ELR (cell line): Measurements from ENCODE around the gene ARPC1B.
"Not testable (repeated sequence)": the region's sequence is repeated elsewhere in the genome, so short reads cannot be mapped to it uniquely, and the experiment has no call there.

Experiments used
- DNase-seq: peaks from one replicate; pipeline ENCODE4 v3.0.0-alpha.2; 2015; ENCODE audit warnings: low read depth

The ARPC1B gene

GRCh38 chr7:99368750-99369389, 5.7 kb upstream of the ARPC1B start:
- DNase-seq: no peak

DNA sequence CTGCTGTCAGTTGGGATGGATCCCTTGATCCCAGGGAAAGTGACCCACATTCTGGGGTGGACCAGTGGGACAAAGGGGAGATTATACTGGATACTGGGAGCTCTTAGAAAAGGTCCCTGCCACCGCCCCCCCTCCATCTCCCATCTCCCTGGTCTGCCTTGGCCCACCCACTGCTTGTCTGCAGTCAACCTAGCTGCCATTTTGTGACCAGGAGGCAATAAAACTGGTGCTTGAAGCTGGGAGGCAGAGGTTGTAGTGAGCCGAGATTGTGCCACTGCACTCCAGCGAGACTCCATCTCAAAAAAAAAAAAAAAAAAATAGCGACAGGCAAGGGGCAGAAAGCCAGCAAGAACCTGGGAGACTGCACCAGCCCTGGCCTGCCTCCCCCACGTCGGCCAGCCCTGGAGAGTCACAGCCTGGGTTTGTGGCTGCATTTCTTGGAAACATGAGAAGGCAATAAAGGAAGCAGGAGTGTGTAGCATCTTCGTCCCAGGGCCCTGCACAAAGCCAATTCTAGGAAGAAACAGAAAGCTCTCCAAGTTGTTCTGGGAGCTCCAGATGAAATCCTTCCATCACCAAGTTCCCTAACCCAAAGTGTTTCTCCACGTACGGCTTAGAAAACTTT, 4.7 kb upstream of the ARPC1B start:
- DNase-seq: no peak

DNA sequence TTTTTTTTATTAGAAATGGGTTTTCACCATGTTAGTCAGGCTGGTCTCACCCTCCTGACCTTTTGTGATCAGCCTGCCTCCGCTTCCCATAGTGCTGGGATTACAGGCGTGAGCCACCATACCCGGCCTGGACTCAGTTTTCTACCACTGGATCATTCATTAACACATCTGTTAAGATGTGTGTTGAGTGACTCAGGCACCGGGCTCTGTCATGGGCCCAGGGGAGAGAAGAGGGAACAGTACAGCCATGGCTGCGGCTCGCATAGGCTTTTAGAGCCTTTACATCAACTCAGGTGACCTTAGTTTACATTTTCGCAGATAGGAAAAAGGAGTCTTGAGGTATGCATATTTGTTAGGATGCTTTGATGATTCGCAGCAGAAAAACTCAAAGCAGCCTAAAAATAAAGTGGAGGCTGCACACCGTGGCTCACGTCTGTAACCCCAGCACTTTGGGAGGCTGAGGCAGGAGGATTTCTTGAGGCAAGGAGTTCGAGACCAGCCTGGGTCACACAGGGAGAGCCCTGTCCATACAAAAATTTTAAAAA, 3.1 kb upstream of the ARPC1B start:
- DNase-seq: no peak

DNA sequence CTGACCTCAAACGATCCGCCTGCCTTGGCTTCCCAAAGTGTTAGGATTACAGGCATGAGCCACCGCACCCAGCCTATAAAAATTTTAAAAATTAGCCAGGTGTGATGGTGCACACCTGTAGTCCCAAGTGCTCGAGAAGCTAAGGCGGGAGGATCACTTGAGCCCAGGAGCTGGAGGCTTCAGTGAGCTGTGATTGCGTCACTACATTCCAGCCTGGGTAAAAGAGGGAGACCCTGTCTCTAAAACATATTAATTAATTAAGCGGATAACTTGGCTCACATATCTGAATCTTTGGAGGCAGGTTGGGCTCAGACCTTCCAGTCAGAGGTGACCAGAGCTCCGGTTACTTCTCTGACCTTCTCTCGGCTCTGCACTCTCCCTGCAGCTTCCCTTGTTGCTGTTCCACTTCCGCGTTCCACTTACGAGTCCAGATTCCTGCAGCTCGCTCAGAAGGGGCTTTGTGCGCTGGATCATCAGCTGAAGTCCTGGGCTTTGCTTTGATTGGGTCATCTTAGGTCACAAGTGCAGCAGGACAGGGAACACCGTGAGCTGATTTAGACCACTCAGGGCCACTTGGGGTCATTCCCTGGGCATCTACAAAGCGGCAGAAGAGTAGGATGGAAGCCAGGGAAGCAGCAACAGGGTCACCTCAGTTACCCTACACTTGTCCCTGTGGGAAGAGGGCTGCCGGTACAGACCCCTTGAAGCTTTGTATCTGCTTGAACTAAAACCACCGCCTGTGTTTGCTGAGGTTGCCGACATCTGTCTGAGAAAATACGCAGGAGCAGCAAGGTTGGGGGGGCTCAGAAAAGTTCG, 2.0 kb upstream of the ARPC1B start:
- DNase-seq: peak; percentile 55

GRCh38 chr7:99373091-99374066, 1.2 kb upstream of the ARPC1B start:
- DNase-seq: no peak

DNA sequence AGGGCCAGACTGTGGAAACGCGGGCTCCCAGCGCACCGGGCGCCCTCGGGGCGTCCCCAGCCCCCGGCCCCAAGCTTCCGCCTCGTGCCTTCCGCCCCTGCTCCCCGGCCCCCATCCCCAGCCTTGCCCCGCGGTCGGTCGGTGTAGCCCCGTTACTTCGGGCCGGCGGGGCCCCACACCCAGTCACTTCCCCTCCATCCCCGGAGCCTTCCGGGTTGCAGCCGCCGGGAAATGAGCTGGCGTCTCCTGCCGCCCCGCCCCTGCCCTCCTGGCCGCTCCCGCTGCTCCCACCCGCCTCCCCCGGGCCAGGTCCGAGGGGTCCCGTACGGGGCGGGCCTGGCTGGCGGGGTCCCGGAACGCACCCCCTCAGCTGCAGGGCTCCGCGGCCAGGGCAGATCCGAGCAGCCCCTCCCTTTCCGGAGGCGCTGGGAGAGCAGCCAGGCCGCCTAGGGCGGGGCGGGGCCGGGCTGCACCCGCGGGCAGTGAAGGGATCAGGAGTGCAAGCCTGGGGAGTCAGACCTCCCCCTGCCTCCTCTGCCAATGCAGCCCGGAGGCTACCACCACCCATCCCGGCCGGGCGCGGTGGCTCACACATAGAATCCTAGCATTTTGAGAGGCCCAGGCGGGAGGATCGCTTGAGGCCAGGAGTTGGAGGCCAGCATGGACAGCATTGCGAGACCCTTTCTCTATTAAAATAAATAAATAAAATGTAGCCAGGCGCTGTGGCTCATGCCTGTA, 709 bp downstream of the ARPC1B start:
- peak; percentile 79 for DNase-seq

GRCh38 chr7:99379043-99379577, 4.6 kb downstream of the ARPC1B start:
- peak; percentile 90 for DNase-seq

- not testable (repeated sequence) for DNase-seq
These were observed 5.1 kb downstream of the ARPC1B start for GRCh38 chr7:99379693-99380031.

GRCh38 chr7:99380032-99380822, 5.7 kb downstream of the ARPC1B start:
- peak; percentile 38 for DNase-seq

DNA sequence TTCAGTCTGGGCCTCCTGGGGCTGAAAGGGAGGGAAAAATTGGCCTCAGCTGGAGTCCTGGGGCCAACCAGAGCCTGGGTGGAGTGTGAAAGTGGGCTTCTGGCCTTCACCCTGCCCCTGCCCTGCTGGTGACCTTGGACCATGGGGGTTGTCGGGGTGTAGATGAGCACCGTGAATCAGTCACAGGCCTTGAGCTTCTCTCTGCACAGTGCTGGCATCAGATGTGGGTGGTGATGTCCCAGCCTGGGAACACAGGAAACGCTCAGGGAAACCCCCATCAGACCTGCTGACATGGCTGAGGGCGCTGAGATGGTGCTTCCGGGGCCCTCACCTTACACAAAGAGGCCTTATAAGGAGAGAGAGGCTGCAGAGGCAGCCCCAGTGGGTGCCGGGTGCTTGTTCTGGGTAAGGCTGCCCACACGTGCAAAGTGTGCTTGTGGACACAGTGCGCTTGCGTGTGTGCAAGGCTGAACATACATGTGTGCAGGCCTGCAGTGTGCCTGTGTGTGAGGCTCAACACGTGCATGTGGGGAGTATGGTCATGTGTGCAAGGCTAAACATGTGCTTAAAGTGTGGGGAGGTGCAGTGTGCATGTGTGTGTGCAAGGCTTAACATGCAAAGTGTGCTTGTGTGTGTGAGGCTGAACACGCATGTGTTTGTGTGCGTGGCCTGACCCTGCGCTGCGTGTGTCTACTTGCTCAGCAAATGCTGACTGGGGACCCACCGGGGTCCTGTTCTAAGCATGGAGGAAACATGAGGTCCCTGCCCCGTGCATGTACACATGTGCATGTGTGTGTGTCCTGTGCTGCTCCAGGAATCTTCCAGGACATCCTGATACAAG, 6.5 kb downstream of the ARPC1B start:
- no peak for DNase-seq

GRCh38 chr7:99381664-99382075, 7.1 kb downstream of the ARPC1B start:
- DNase-seq: no peak

GRCh38 chr7:99383203-99383602, 8.7 kb downstream of the ARPC1B start:
- DNase-seq: no peak

DNA sequence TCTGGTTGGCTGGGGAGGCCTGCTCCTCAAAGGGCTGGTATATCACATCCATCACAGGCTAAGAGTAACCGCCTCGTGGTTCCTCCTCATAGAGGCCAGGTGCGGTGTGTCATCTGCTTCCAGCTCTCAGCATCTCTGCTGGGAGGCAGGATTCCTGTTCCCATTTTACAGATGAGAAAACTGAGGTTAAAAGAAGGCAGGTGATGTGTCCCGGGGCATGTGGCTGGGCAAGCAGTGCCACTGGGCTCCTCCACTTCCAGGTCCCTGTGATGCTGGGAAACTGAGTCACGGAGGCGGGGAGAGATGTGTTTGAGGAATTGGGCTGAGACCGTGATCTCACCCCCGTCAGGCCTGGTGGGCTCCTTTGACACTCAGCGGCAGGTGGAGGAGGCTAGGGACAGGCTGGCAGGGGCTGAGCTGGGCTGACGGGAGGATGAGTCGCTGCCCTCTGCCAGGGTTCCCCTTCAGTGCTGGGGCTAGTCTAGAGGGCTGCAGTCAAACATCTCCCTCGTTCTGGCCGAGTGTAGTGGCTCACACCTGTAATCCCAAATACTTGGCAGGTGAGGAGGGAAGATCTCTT, 9.4 kb downstream of the ARPC1B start:
- DNase-seq: no peak

GRCh38 chr7:99384523-99384922, 10.0 kb downstream of the ARPC1B start:
- no peak for DNase-seq

GRCh38 chr7:99385564-99385963, 11.0 kb downstream of the ARPC1B start:
- DNase-seq: no peak

DNA sequence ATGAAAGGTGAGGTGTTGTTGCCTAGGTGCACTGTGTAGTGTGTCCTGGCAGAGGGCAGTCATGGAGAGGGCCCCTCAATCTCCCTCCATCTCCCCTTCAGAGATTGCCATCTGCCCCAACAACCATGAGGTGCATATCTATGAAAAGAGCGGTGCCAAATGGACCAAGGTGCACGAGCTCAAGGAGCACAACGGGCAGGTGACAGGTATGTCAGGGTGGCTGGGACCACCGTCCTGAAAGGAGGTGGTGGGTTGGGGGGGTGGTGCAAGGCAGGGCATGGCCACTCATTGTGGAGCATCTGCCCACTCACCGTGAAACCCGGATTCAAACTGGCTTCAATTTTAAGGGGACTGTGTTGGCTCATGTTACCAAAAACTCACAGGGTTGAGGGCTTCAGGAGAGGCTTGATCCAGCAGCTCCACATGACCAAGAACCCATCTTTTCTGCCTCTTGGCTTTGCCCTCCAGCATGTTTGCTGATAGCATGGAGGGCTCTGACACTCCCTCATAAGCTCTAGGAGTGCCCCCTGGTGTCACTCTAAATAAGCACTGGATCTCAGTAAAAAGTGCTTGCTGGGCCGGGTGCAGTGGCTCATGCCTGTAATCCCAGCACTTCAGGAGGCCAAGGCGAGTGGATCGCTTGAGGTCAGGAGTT, 12.2 kb downstream of the ARPC1B start:
- peak; percentile 69 for DNase-seq

DNA sequence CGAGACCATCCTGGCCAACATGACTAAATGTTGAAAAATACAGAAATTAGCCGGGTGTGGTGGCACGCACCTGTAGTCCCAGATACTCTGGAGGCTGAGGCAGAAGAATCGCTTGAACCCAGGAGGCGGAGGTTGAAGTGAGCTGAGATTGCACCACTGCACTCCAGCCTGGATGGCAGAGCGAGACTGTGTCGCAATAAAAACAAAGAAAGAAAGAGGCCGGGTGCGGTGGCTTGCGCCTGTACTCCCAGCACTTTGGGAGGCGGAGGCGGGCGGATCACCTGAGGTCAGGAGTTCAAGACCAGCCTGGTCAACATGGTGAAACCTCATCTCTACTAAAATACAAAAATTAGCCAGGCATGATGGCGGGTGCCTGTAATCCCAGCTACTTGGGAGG, 12.7 kb downstream of the ARPC1B start:
- DNase-seq: not testable (repeated sequence)

GRCh38 chr7:99387912-99388311, 13.4 kb downstream of the ARPC1B start:
- DNase-seq: no peak
